GM19324 (cell line): ENCODE measurements around the gene ANO7.

Experiments
- ATAC-seq: cut with Tn5 transposase; IDR thresholded peaks from one replicate; pipeline ENCODE4 v1.9.1; 2021; ENCODE audit warnings: mild to moderate bottlenecking, moderate library complexity; ENCODE audit not compliant: unreplicated experiment, low FRiP score

Gene ANO7

GRCh38 chr2:241156971-241157441 is 31.5 kb upstream of the ANO7 start:
- no peak for ATAC-seq

- ATAC-seq: no peak
Measured at GRCh38 chr2:241157841-241158545, 30.5 kb upstream of the ANO7 start.

- ATAC-seq: no peak
Measured at GRCh38 chr2:241158546-241158900, 30.0 kb upstream of the ANO7 start.

GRCh38 chr2:241159116-241159515 is 29.4 kb upstream of the ANO7 start:
- no peak for ATAC-seq

GRCh38 chr2:241160318-241160717 is 28.2 kb upstream of the ANO7 start:
- no peak for ATAC-seq

GRCh38 chr2:241161646-241162281 is 26.7 kb upstream of the ANO7 start:
- no peak for ATAC-seq

GRCh38 chr2:241163601-241164118 is 24.8 kb upstream of the ANO7 start:
- no peak for ATAC-seq

- no peak for ATAC-seq
Measured at GRCh38 chr2:241168366-241168765, 20.1 kb upstream of the ANO7 start.

- no peak for ATAC-seq
Measured at GRCh38 chr2:241173557-241173956, 14.9 kb upstream of the ANO7 start.

- no peak for ATAC-seq
Measured at GRCh38 chr2:241177526-241178334, 10.7 kb upstream of the ANO7 start.

- no peak for ATAC-seq
Measured at GRCh38 chr2:241178961-241179360, 9.5 kb upstream of the ANO7 start.

- no peak for ATAC-seq
Measured at GRCh38 chr2:241179899-241180298, 8.6 kb upstream of the ANO7 start.

- no peak for ATAC-seq
Measured at GRCh38 chr2:241180495-241180894, 8.0 kb upstream of the ANO7 start.

GRCh38 chr2:241182126-241182525 is 6.4 kb upstream of the ANO7 start:
- ATAC-seq: no peak

GRCh38 chr2:241182531-241183133 is 5.8 kb upstream of the ANO7 start:
- ATAC-seq: no peak

GRCh38 chr2:241183221-241183620 is 5.3 kb upstream of the ANO7 start:
- no peak for ATAC-seq

- no peak for ATAC-seq
Measured at GRCh38 chr2:241184901-241185300, 3.6 kb upstream of the ANO7 start.

GRCh38 chr2:241185961-241186360 is 2.5 kb upstream of the ANO7 start:
- ATAC-seq: no peak

GRCh38 chr2:241187101-241187917 is 1.2 kb upstream of the ANO7 start:
- no peak for ATAC-seq

- no peak for ATAC-seq
Measured at GRCh38 chr2:241187918-241188234, 601 bp upstream of the ANO7 start.
